H1 (cell line): ENCODE measurements around the gene ADGRV1. TPM values are rescaled to one million over a fixed set of nuclear protein-coding genes. Genes with fewer than 3 reads are reported as not detected.

ENCODE experiments used
- CTCF ChIA-PET: fragments of 300-600 bp; sonication (Branson Sonifier 250); formaldehyde crosslinking; loops from one replicate; lab custom pipeline; 2021; ENCODE audit not compliant: partially characterized antibody; lab: Charles Lee
- POLR2A ChIA-PET: fragments of 300-600 bp; sonication (Branson Sonifier 250); formaldehyde crosslinking; loops from one replicate; lab custom pipeline; 2021; ENCODE audit warnings: inconsistent platforms; ENCODE audit not compliant: partially characterized antibody; lab: Charles Lee
- DNase-seq, 2 experiments: peaks; one replicate each; pipeline versions ENCODE4 v3.0.0 to v3.0.0-alpha.2; 2010 to 2022; ENCODE audit warnings: low spot score in 2 of 2, low read depth in 1 of 2, mixed read lengths in 1 of 2
- FAIRE-seq: peaks from 2 replicates; lab custom pipeline; 2011; peaks lifted over from hg19 to GRCh38; lab: Jason Lieb, UNC
- H2AFZ ChIP-seq: 2 replicates; pipeline ENCODE4 v1.8.1; 2012; ENCODE audit warnings: low read length, inconsistent platforms
- H2AK5ac ChIP-seq: 2 replicates; pipeline ENCODE4 v1.6.1; 2013; ENCODE audit warnings: low read depth, low read length
- H2BK120ac ChIP-seq: replicated peaks from 2 replicates; pipeline ENCODE3; 2013; ENCODE audit warnings: low read depth, low read length, inconsistent platforms
- H2BK12ac ChIP-seq: 2 replicates; pipeline ENCODE4 v1.6.1; 2013; ENCODE audit warnings: low read depth, low read length
- H2BK15ac ChIP-seq: 2 replicates; pipeline ENCODE4 v1.6.1; 2013; ENCODE audit warnings: low read length
- H2BK20ac ChIP-seq: 2 replicates; pipeline ENCODE4 v1.6.1; 2013; ENCODE audit warnings: low read length
- H2BK5ac ChIP-seq: 2 replicates; pipeline ENCODE4 v1.6.1; 2013; ENCODE audit warnings: low read depth, low read length
- H3K14ac ChIP-seq: 2 replicates; pipeline ENCODE4 v1.6.1; 2013; ENCODE audit warnings: inconsistent platforms; ENCODE audit not compliant: insufficient read length
- H3K18ac ChIP-seq: 2 replicates; pipeline ENCODE4 v1.6.1; 2013; ENCODE audit warnings: low read length; ENCODE audit errors: extremely low read depth
- H3K23ac ChIP-seq: 2 replicates; pipeline ENCODE4 v1.6.1; 2013; ENCODE audit warnings: inconsistent platforms; ENCODE audit not compliant: insufficient read length
- H3K23me2 ChIP-seq: 2 replicates; pipeline ENCODE4 v1.6.1; 2013; ENCODE audit warnings: low read depth, low read length
- H3K27ac ChIP-seq: 2 replicates; pipeline ENCODE4 v1.6.1; 2011; ENCODE audit warnings: low read depth, low read length, inconsistent platforms
- H3K27me3 ChIP-seq, 4 experiments: replicated peaks in 1 of 4; 1 replicate in 1 of 4; 2 replicates in 3 of 4; pipeline versions ENCODE4 v1.6.1 to v1.8.1; 2011 to 2013; ENCODE audit warnings: low read length in 3 of 4, mild to moderate bottlenecking in 3 of 4, inconsistent platforms in 2 of 4, mixed read lengths in 2 of 4, moderate library complexity in 1 of 4; ENCODE audit not compliant: control insufficient read depth in 3 of 4, insufficient read depth in 3 of 4; ENCODE audit errors: extremely low read depth in 1 of 4
- H3K36me3 ChIP-seq, 4 experiments: 2 replicates each; pipeline versions ENCODE4 v1.6.1 to v1.8.1; 2011 to 2013; ENCODE audit warnings: mild to moderate bottlenecking in 4 of 4, low read length in 3 of 4, moderate library complexity in 2 of 4, control low read depth in 1 of 4, inconsistent platforms in 1 of 4; ENCODE audit not compliant: insufficient read depth in 4 of 4, control insufficient read depth in 2 of 4
- H3K4ac ChIP-seq: replicated peaks from 2 replicates; pipeline ENCODE3; 2013; ENCODE audit warnings: low read length, low read depth, mixed read lengths, inconsistent platforms; ENCODE audit not compliant: insufficient read length
- H3K4me1 ChIP-seq, 4 experiments: replicated peaks in 1 of 4; 1 replicate in 1 of 4; 2 replicates in 3 of 4; pipeline versions ENCODE4 v1.6.1 to v1.8.1; 2011 to 2013; ENCODE audit warnings: low read length in 3 of 4, inconsistent platforms in 2 of 4, mixed read lengths in 1 of 4; ENCODE audit not compliant: insufficient read depth in 4 of 4, control insufficient read depth in 3 of 4
- H3K4me2 ChIP-seq, 2 experiments: 2 replicates each; pipeline versions ENCODE4 v1.6.1 to v1.8.1; 2011 to 2013; ENCODE audit warnings: low read depth in 2 of 2, low read length in 2 of 2, control low read depth in 1 of 2, inconsistent platforms in 1 of 2, mild to moderate bottlenecking in 1 of 2; ENCODE audit not compliant: insufficient read depth in 1 of 2
- H3K4me3 ChIP-seq, 4 experiments: fragments of 200-600, 300-600 bp in 1 of 4; sonication (generic), shearing (Covaris generic), sonication (Bioruptor Twin) in 1 of 4; 2 replicates each; pipeline versions ENCODE4 v1.5.1 to v1.8.1; 2011 to 2016; ENCODE audit warnings: low read length in 4 of 4, low read depth in 3 of 4, control low read depth in 2 of 4, inconsistent platforms in 2 of 4, mild to moderate bottlenecking in 2 of 4, mixed read lengths in 1 of 4, moderate library complexity in 1 of 4; ENCODE audit not compliant: insufficient read depth in 2 of 4; ENCODE audit errors: extremely low read depth in 1 of 4
- H3K56ac ChIP-seq: replicated peaks from 2 replicates; pipeline ENCODE3; 2013; ENCODE audit warnings: low read depth, mild to moderate bottlenecking, mixed read lengths, low read length, inconsistent platforms; ENCODE audit not compliant: insufficient read length
- H3K79me1 ChIP-seq: 2 replicates; pipeline ENCODE4 v1.6.1; 2013; ENCODE audit warnings: low read depth, low read length, control low read depth
- H3K79me2 ChIP-seq, 2 experiments: 2 replicates each; pipeline versions ENCODE4 v1.6.1 to v1.8.1; 2012 to 2013; ENCODE audit warnings: low read length in 2 of 2, mild to moderate bottlenecking in 2 of 2, inconsistent platforms in 1 of 2; ENCODE audit not compliant: insufficient read depth in 2 of 2, control insufficient read depth in 1 of 2
- H3K9ac ChIP-seq, 4 experiments: replicated peaks in 1 of 4; 1 replicate in 1 of 4; 2 replicates in 3 of 4; pipeline versions ENCODE4 v1.6.1 to v1.8.1; 2011 to 2013; ENCODE audit warnings: low read depth in 3 of 4, low read length in 3 of 4, control low read depth in 2 of 4, mild to moderate bottlenecking in 2 of 4, moderate library complexity in 2 of 4, inconsistent platforms in 1 of 4; ENCODE audit errors: extremely low read depth in 1 of 4
- H3K9me3 ChIP-seq, 2 experiments: 2 replicates each; pipeline versions ENCODE4 v1.6.1 to v1.8.1; 2012 to 2013; ENCODE audit warnings: mild to moderate bottlenecking in 2 of 2, moderate library complexity in 2 of 2, control low read depth in 1 of 2, inconsistent platforms in 1 of 2, low read depth in 1 of 2, low read length in 1 of 2, mixed read lengths in 1 of 2; ENCODE audit not compliant: insufficient read depth in 2 of 2
- H4K20me1 ChIP-seq, 2 experiments: replicated peaks in 1 of 2; 2 replicates each; pipeline versions ENCODE3 to v1.8.1; 2011 to 2013; ENCODE audit warnings: inconsistent platforms in 2 of 2, low read length in 2 of 2, mild to moderate bottlenecking in 1 of 2; ENCODE audit not compliant: insufficient read depth in 2 of 2, control insufficient read depth in 1 of 2
- H4K5ac ChIP-seq: 2 replicates; pipeline ENCODE4 v1.6.1; 2013; ENCODE audit warnings: low read length, low read depth, mixed read lengths, inconsistent platforms; ENCODE audit not compliant: insufficient read length
- H4K8ac ChIP-seq: 2 replicates; pipeline ENCODE4 v1.8.0; 2013; ENCODE audit warnings: mild to moderate bottlenecking, moderate library complexity, low read length, inconsistent platforms; ENCODE audit not compliant: insufficient read depth; ENCODE audit errors: extremely low read depth
- H4K91ac ChIP-seq: replicated peaks from 2 replicates; pipeline ENCODE3; 2013; ENCODE audit warnings: low read length, mixed read lengths, inconsistent platforms; ENCODE audit not compliant: insufficient read length
- NANOG ChIP-seq: IDR thresholded peaks from 2 replicates; pipeline ENCODE4 v1.6.1; 2011; ENCODE audit warnings: low read length, low read depth, mild to moderate bottlenecking, inconsistent platforms; ENCODE audit not compliant: insufficient read depth, poor library complexity, severe bottlenecking
- TBP ChIP-seq: IDR thresholded peaks from 2 replicates; pipeline ENCODE4 v1.6.1; 2011; ENCODE audit warnings: low read depth, low read length, improper control_type of control experiment
- TEAD4 ChIP-seq: IDR thresholded peaks from 2 replicates; pipeline ENCODE4 v1.6.1; 2012; ENCODE audit warnings: low read depth, low read length, inconsistent platforms, mixed read lengths
- YY1 ChIP-seq: IDR thresholded peaks from 2 replicates; pipeline ENCODE4 v1.6.1; 2011; ENCODE audit warnings: low read depth, mild to moderate bottlenecking, low read length
- WGBS, 2 experiments: shearing (Covaris generic) in 1 of 2; methylation state at CpG; one replicate each; pipeline versions ENCODE4 v1.1.6 to v1.1.7; 2013 to 2015; ENCODE audit warnings: low lambda C conversion rate in 2 of 2, mixed read lengths in 2 of 2, inconsistent platforms in 1 of 2, low coverage in 1 of 2, missing lambda C conversion rate in 1 of 2; ENCODE audit not compliant: insufficient replicate concordance in 2 of 2, insufficient coverage in 1 of 2, insufficient read length in 1 of 2; ENCODE audit errors: extremely low coverage in 1 of 2, missing lambda C conversion rate in 1 of 2; 5-methylcytosine and 5-hydroxymethylcytosine counted together
- polyA plus RNA-seq, 7 experiments: library from polyadenylated mRNA; depleted of rRNA in 3 of 7; stranded (reverse) in 5 of 7; unstranded in 2 of 7; fragments of >200 nt in 5 of 7; fragments of 200-250 nt in 2 of 7; gene quantifications; 1 replicate in 5 of 7; 2 replicates in 1 of 7; 4 replicates in 1 of 7; pipeline versions ENCODE4 v1.2.1 to v1.2.3, GENCODE V29; 2011 to 2013; ENCODE audit warnings: missing spikeins in 2 of 7, mixed read lengths in 2 of 7
- total RNA-seq: library from RNA; stranded (reverse); fragmentation: NEBNext Ultra II Directional; extraction: Animal tissue kit (Norgen Biotek cat#: 25700); gene quantifications from 2 replicates; pipeline ENCODE4 v1.2.1, GENCODE V29; 2021

Gene ADGRV1
- total and polyA plus RNA-seq, 2 of the 8 experiments (the other 6 are each of a cell fraction or from before 2014, with no cell fraction given), result 53.1 to 62.2 TPM

DNA sequence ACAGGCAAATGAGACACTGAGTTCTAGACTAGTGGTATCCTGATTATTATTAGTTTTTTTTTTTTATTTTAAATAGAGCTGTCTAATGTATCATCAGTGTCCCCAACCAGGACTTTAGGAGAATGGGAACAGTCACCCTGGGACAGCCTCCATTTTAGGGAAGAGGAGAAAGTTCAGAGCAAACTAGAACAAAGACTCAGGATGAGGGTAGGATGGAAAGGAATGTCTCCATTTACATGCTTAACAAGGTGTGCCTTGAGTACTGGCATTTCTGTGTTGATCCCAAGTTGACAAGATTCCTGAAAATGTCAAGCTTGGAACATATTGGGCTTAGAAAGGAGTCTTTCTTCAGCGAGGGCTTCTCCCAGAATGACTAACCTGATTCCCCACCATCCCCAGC is 601.0 kb downstream of the ADGRV1 start:
- Histone ChIP-seq H3K27ac (no peak overlapping the region), H3K4me3 (no peak overlapping the region), H3K18ac (no peak overlapping the region), H3K14ac (no peak overlapping the region), H3K4ac (no peak overlapping the region), H4K8ac (no peak overlapping the region), H4K20me1 (no peaks in the 10 kb centered on the region), H3K79me1 (no peaks in the 10 kb centered on the region), H2BK5ac (no peak overlapping the region), H3K36me3 (peaks cover 0 to 6% (median 2%) of the 10 kb centered on the region in 4 experiments; a peak in 3 of 8 replicates), H3K9ac (no peak overlapping the region), H4K5ac (no peak overlapping the region), H2AFZ (no peak overlapping the region), H3K56ac (no peak overlapping the region), H4K91ac (no peak overlapping the region), H2BK120ac (no peak overlapping the region), H3K4me2 (no peak overlapping the region), H2BK15ac (no peak overlapping the region), H3K9me3 (no peaks in the 10 kb centered on the region), H3K79me2 (no peaks in the 10 kb centered on the region), H3K4me1 (no peaks in the 10 kb centered on the region), H2BK20ac (no peak overlapping the region), H3K23me2 (no peaks in the 10 kb centered on the region; the same call in 1 of the 2 replicates), H3K23ac (no peak overlapping the region), H2BK12ac (no peak overlapping the region), H3K27me3 (no peaks in the 10 kb centered on the region), H2AK5ac (no peak overlapping the region)
- DNase-seq (no peak), FAIRE-seq (no peak)
- WGBS, 2 experiments, result 91% methylated on average over 1 of the region's 1 CpG; no CpG with 5 or more reads in 1 of the 2 experiments
- ChIA-PET POLR2A (interaction anchor here (1.0 kb wide), 1 partner anchor 223 kb away, joined by 3 read pairs; the partner anchor contains the start of gene ARRDC3), CTCF (interaction anchor here (0.5 to 2.0 kb wide), 2 partner anchors 23 to 854 kb away, joined by 3 to 6 read pairs; no protein-coding TSS in a partner anchor)
- TF ChIP-seq YY1 (peak; percentile 52; the same call in 1 of the 2 replicates), TEAD4 (0 out of 2 replicates have a peak, but pooled peaks have one; percentile 43), TBP (no peak), NANOG (no peak)
